H1 (cell line): Measurements from ENCODE around the gene SVEP1. TPM values are rescaled to one million over a fixed set of nuclear protein-coding genes. Genes with fewer than 3 reads are reported as not detected.

Experiments
- ATF3 ChIP-seq: IDR thresholded peaks from 2 replicates; pipeline ENCODE4 v1.6.1; 2011; ENCODE audit warnings: low read depth, mild to moderate bottlenecking, low read length; ENCODE audit not compliant: insufficient read depth
- CEBPB ChIP-seq: IDR thresholded peaks from 2 replicates; pipeline ENCODE4 v1.6.1; 2012; ENCODE audit warnings: low read depth, low read length
- EP300 ChIP-seq, 2 experiments: IDR thresholded peaks; 1 replicate in 1 of 2; 2 replicates in 1 of 2; pipeline ENCODE4 v1.6.1; 2011 to 2012; ENCODE audit warnings: low read depth in 2 of 2, low read length in 2 of 2, mild to moderate bottlenecking in 2 of 2, borderline replicate concordance in 1 of 2, inconsistent platforms in 1 of 2, moderate library complexity in 1 of 2
- KDM5A ChIP-seq: fragments of 200-600 bp; IDR thresholded peaks from 2 replicates; pipeline ENCODE4 v1.7.1; 2012; ENCODE audit warnings: mild to moderate bottlenecking, low read length, inconsistent platforms, mixed read lengths
- polyA plus RNA-seq, 7 experiments: library from polyadenylated mRNA; depleted of rRNA in 3 of 7; stranded (reverse) in 5 of 7; unstranded in 2 of 7; fragments of >200 nt in 5 of 7; fragments of 200-250 nt in 2 of 7; gene quantifications; 1 replicate in 5 of 7; 2 replicates in 1 of 7; 4 replicates in 1 of 7; pipeline versions ENCODE4 v1.2.1 to v1.2.3, GENCODE V29; 2011 to 2013; ENCODE audit warnings: missing spikeins in 2 of 7, mixed read lengths in 2 of 7
- total RNA-seq: library from RNA; stranded (reverse); fragmentation: NEBNext Ultra II Directional; extraction: Animal tissue kit (Norgen Biotek cat#: 25700); gene quantifications from 2 replicates; pipeline ENCODE4 v1.2.1, GENCODE V29; 2021

The SVEP1 gene
- total and polyA plus RNA-seq, 2 of the 8 experiments (the other 6 are each of a cell fraction or from before 2014, with no cell fraction given): 0.11 to 0.37 TPM

DNA sequence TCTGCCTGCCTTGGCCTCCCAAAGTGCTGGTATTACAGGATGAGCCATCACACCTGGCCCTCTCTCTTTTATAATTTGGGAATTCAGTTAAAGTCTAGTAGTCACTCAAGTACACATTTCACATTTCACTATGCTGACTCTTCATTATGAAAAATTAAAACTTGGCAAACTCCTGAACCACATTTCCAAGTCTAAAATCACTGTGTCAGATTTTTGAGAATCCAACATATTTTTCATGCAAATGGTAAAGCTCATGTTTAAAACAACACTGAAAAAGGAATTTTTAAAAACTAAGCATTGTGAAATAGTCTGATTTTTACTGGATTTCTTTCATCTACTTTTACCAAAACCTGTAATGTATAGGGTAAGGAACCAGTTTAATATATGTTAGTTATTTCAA, 92.3 kb downstream of the SVEP1 start (continued):
- TF ChIP-seq EP300 (IDR thresholded peaks at IDR 0.05; ENCODE audit: borderline replicate concordance in 1 of 2, low read depth in 2 of 2, low read length in 2 of 2): no peak
- TF ChIP-seq CEBPB: no peak
- no peak for TF ChIP-seq ATF3
- TF ChIP-seq KDM5A: no peak
